Subcutaneous adipose tissue (tissue), 4 donors: ENCODE results near the gene VSIG10L. TPM values are rescaled to one million over a fixed set of nuclear protein-coding genes. Genes with fewer than 3 reads are reported as not detected.

ENCODE experiments used
- CTCF ChIP-seq: fragments of 450-650 bp; IDR thresholded peaks from one replicate; pipeline ENCODE4 v1.5.1; 2016; ENCODE audit warnings: low read depth, mild to moderate bottlenecking, control low read depth, antibody characterized with exemption, moderate library complexity
- total RNA-seq, 4 donors: library from RNA; depleted of rRNA; stranded (reverse); fragments of >200 nt; gene quantifications; one replicate each; pipeline ENCODE4 v1.1.0, GENCODE V29; 2016

Gene VSIG10L
- total RNA-seq, 4 donors from 2014 or later = 0.44 to 1.4 (median 0.61) TPM

- no peak for TF ChIP-seq CTCF
Measured at GRCh38 chr19:51352783-51353360, 10.9 kb upstream of the VSIG10L start.

- TF ChIP-seq CTCF = no peak
Measured at GRCh38 chr19:51351266-51351990, 9.5 kb upstream of the VSIG10L start.

- no peak for TF ChIP-seq CTCF
Measured at GRCh38 chr19:51347209-51347928, 5.4 kb upstream of the VSIG10L start.

GRCh38 chr19:51346742-51347141 is 4.8 kb upstream of the VSIG10L start:
- no peak for TF ChIP-seq CTCF

- TF ChIP-seq CTCF = no peak
Measured at GRCh38 chr19:51345076-51345620, 3.2 kb upstream of the VSIG10L start.

- TF ChIP-seq CTCF = no peak
Measured at GRCh38 chr19:51342631-51343569, 961 bp upstream of the VSIG10L start.
